Stomach (tissue), 9 donors: ENCODE data around the gene TGFBR3L. TPM values are rescaled to one million over a fixed set of nuclear protein-coding genes. Genes with fewer than 3 reads are reported as not detected.

ENCODE experiments used
- DNase-seq, 2 donors: peaks; one replicate each; pipeline versions ENCODE4 v3.0.0 to v3.0.0-alpha.2; 2013 to 2019
- H3K27ac ChIP-seq, 5 donors: fragments of 200-600 bp in 4 of 5; sonication (generic) in 4 of 5; one replicate each; pipeline ENCODE4 v1.5.1; 2013 to 2019; ENCODE audit warnings: mild to moderate bottlenecking in 1 of 5, moderate library complexity in 1 of 5
- H3K27me3 ChIP-seq, 3 donors: fragments of 200-600 bp; sonication (generic); one replicate each; pipeline ENCODE4 v1.5.1; 2017 to 2019; ENCODE audit warnings: mixed run types in 1 of 3
- H3K36me3 ChIP-seq, 4 donors: fragments of 200-600 bp; sonication (generic); 1 replicate in 3 of 4; 2 replicates in 1 of 4; pipeline ENCODE4 v1.5.1; 2016 to 2019
- H3K4me1 ChIP-seq, 4 donors: fragments of 200-600 bp; sonication (generic); one replicate each; pipeline ENCODE4 v1.5.1; 2016 to 2019
- H3K4me3 ChIP-seq, 4 donors: fragments of 200-600 bp; sonication (generic) in 3 of 4; one replicate each; pipeline ENCODE4 v1.5.1; 2016 to 2019; ENCODE audit warnings: mild to moderate bottlenecking in 1 of 4
- H3K9me3 ChIP-seq, 4 donors: fragments of 200-600 bp; sonication (generic); one replicate each; pipeline ENCODE4 v1.5.1; 2016 to 2019
- EP300 ChIP-seq: sonication (generic); formaldehyde crosslinking; IDR thresholded peaks from one replicate; pipeline ENCODE4 v1.6.1; 2017; ENCODE audit warnings: antibody characterized with exemption
- POLR2A ChIP-seq, 4 donors: fragments of 450-650 bp; IDR thresholded peaks; one replicate each; pipeline ENCODE4 v1.6.1; 2016; ENCODE audit warnings: antibody characterized with exemption in 4 of 4, control low read depth in 2 of 4, mild to moderate bottlenecking in 1 of 4, moderate library complexity in 1 of 4
- POLR2AphosphoS5 ChIP-seq, 3 donors: sonication (generic); formaldehyde crosslinking; IDR thresholded peaks; one replicate each; pipeline ENCODE4 v1.6.1; 2016; ENCODE audit warnings: antibody characterized with exemption in 3 of 3
- WGBS, 5 donors: extraction: QIAGEN DNeasy Blood & Tissue Kit in 3 of 5; methylation state at CpG; one replicate each; pipeline versions ENCODE4 v1.1.5 to v1.1.7; 2013 to 2018; 5-methylcytosine and 5-hydroxymethylcytosine counted together
- intact Hi-C: fragments of 100-400 bp; cut with DNase I; formaldehyde crosslinking; loops from one replicate; pipeline ENCODE4 v1.15.1; 2023; ENCODE audit warnings: low total_unique reads
- polyA plus RNA-seq, 3 donors: library from polyadenylated mRNA; stranded (reverse); fragments of 200-250 nt; gene quantifications; one replicate each; pipeline ENCODE4 v1.2.3, GENCODE V29; 2013
- total RNA-seq, 5 donors: library from RNA; depleted of rRNA; stranded (reverse); fragments of >200 nt; gene quantifications; one replicate each; pipeline versions ENCODE4 v1.1.0 to v1.2.3, GENCODE V29; 2014 to 2016
- TF ChIP-seq, protein P1 (sequence below), 7 experiments: fragments of 450-650 bp in 4 of 7; fragments of 200-600 bp in 3 of 7; sonication (generic) in 3 of 7; IDR thresholded peaks; one replicate each; pipeline ENCODE4 v1.5.1; 2016 to 2019; ENCODE audit warnings: antibody characterized with exemption in 7 of 7, control low read depth in 2 of 7, mild to moderate bottlenecking in 1 of 7
- donor health status: healthy with polysubstance abuse.
- donor health status: Bipolar disorder and iron deficiency.
- donor health status: healthy.

Gene TGFBR3L
- total and polyA plus RNA-seq, 8 donors, result 1.5 TPM; not detected in 7

DNA sequence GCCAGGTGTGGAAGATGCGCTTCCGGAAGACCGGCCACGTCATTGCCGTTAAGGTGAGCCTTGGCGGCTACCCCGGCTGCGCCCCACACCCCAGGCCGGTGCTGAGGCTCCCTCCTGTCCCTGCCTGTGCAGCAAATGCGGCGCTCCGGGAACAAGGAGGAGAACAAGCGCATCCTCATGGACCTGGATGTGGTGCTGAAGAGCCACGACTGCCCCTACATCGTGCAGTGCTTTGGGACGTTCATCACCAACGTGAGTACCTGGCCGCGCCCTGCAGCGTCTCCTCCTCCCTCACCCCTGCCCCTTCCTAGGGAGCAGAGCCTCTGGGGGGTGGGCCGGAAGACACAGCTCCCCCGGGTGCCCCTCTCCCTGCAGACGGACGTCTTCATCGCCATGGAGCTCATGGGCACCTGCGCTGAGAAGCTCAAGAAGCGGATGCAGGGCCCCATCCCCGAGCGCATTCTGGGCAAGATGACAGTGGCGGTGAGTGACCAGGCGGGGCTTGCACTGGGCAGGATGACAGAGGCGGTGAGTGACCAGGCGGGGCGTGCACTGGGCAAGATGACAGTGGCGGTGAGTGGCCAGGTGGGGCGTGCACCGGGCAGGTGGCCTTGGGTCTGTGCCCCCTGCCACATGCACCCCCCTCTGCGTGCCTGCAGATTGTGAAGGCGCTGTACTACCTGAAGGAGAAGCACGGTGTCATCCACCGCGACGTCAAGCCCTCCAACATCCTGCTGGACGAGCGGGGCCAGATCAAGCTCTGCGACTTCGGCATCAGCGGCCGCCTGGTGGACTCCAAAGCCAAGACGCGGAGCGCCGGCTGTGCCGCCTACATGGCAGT, 4.1 kb upstream of the TGFBR3L start:
- TF ChIP-seq POLR2AphosphoS5 (IDR thresholded peaks at IDR 0.05), result no peak
- TF ChIP-seq, protein P1, sequence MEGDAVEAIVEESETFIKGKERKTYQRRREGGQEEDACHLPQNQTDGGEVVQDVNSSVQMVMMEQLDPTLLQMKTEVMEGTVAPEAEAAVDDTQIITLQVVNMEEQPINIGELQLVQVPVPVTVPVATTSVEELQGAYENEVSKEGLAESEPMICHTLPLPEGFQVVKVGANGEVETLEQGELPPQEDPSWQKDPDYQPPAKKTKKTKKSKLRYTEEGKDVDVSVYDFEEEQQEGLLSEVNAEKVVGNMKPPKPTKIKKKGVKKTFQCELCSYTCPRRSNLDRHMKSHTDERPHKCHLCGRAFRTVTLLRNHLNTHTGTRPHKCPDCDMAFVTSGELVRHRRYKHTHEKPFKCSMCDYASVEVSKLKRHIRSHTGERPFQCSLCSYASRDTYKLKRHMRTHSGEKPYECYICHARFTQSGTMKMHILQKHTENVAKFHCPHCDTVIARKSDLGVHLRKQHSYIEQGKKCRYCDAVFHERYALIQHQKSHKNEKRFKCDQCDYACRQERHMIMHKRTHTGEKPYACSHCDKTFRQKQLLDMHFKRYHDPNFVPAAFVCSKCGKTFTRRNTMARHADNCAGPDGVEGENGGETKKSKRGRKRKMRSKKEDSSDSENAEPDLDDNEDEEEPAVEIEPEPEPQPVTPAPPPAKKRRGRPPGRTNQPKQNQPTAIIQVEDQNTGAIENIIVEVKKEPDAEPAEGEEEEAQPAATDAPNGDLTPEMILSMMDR (IDR thresholded peaks at IDR 0.05), result no peak
- TF ChIP-seq EP300, result no peak
- no peaks in the 10 kb centered on the region for H3K9me3 ChIP-seq
- peaks cover 0 to 40% (median 14%) of the 10 kb centered on the region in 3 donors for H3K27me3 ChIP-seq
- H3K36me3 ChIP-seq, result peaks cover 47 to 78% (median 71%) of the 10 kb centered on the region in 4 donors
- H3K4me1 ChIP-seq, result peaks cover 12 to 44% (median 21%) of the 10 kb centered on the region in 4 donors
- no peak overlapping the region for H3K27ac ChIP-seq
- no peak overlapping the region for H3K4me3 ChIP-seq
- no peak for DNase-seq
- 92 to 94% (median 93%) methylated on average over 25 to 54 of the region's 54 CpGs for WGBS, 5 donors
- intact Hi-C loops, result no loop called here

DNA sequence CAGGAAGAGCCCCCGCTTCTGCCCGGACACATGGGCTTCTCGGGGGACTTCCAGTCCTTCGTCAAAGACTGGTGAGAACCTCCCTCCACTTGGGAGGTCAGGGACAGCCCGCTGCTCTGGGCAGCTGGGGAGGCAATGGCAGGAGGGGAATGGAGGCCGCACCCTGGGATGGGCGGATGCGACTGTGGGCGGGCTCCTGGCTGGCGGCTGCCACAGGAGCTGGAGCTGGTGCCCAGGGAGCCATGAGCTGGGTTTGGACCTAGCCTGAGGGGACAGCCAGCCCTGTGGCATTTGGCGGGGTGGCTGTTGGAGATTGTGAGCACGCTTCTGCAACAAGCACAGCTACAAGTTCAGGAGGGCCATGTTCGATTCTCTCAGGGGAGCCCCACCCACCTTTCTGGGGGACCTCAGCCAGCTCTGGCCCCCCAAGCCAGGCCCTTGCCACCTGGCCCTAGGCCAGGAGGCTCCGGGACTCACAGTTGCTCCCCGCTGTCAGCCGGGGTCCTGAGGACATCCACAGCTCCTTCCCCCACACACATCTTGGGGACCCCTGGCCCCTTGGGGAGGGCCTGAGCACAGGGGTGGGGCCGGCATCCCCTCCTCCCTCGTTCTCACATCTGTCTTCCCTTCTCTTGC, 3.0 kb upstream of the TGFBR3L start:
- Histone ChIP-seq H3K27me3 (peaks cover 5 to 51% (median 25%) of the 10 kb centered on the region in 3 donors), H3K9me3 (no peaks in the 10 kb centered on the region), H3K36me3 (peaks cover 40 to 68% (median 60%) of the 10 kb centered on the region in 4 donors), H3K4me3 (no peak overlapping the region), H3K27ac (no peak overlapping the region), H3K4me1 (peaks cover 13 to 45% (median 21%) of the 10 kb centered on the region in 4 donors)
- DNase-seq, result no peak
- TF ChIP-seq POLR2A (IDR thresholded peaks at IDR 0.05), result no peak
- no peak for TF ChIP-seq POLR2AphosphoS5 (IDR thresholded peaks at IDR 0.05)
- no peak for TF ChIP-seq EP300
- TF ChIP-seq, protein P1 (IDR thresholded peaks at IDR 0.05), result no peak
- 84 to 92% (median 89%) methylated on average over 11 to 18 of the region's 18 CpGs for WGBS, 5 donors
- intact Hi-C loops, result no loop called here

DNA sequence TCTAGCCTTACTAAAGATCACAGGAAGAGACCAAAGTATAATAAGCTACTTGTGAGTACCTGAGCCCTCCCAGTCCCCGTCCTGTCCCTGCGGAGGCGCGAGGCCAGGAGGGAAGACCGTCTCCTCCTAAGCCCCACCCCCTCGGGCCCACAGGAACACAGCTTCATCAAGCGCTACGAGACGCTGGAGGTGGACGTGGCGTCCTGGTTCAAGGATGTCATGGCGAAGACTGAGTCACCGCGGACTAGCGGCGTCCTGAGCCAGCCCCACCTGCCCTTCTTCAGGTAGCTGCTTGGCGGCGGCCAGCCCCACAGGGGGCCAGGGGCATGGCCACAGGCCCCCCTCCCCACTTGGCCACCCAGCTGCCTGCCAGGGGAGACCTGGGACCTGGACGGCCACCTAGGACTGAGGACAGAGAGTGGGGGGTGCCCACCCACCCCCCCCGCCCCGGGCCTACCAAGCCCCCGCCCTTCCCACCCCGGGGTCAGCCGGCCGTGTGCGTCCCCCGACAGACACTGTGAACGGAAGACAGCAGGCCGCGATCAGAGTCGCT, 2.4 kb upstream of the TGFBR3L start:
- H3K27me3 ChIP-seq, result peaks cover 7 to 57% (median 31%) of the 10 kb centered on the region in 3 donors
- H3K4me1 ChIP-seq, result peaks cover 18 to 45% (median 23%) of the 10 kb centered on the region in 4 donors
- no peaks in the 10 kb centered on the region for H3K9me3 ChIP-seq
- no peak for TF ChIP-seq POLR2A (IDR thresholded peaks at IDR 0.05)
- TF ChIP-seq, protein P1 (IDR thresholded peaks at IDR 0.05), result no peak
- TF ChIP-seq POLR2AphosphoS5 (IDR thresholded peaks at IDR 0.05), result no peak
- TF ChIP-seq EP300, result no peak
- H3K4me3 ChIP-seq, result no peak overlapping the region
- no peak for DNase-seq
- intact Hi-C loops, result no loop called here
- WGBS, 5 donors, result 91 to 92% (median 91%) methylated on average over 21 to 31 of the region's 31 CpGs
- peaks cover 40 to 63% (median 56%) of the 10 kb centered on the region in 4 donors for H3K36me3 ChIP-seq
- H3K27ac ChIP-seq, result no peak overlapping the region
